ENCODE data around the gene RNFT2.
A peak's percentile ranks its signal among the peaks of the same experiment; 100 is the strongest.

RNFT2 gene

GRCh38 chr12:116737774-116738657 lies at the start of gene RNFT2, which contains the start of gene SPRING1:
Gene RNFT2, plus strand, starts transcription at chr12:116738315. Its CDS starts 2,183 bp downstream, at chr12:116740498.
Gene SPRING1, minus strand, starts transcription at chr12:116738069. Its CDS starts 169 bp downstream, at chr12:116737900.
- DNase-seq: peak; percentile 99

GRCh38 chr12:116689521-116689920 lies 48.6 kb upstream of the RNFT2 start:
- DNase-seq: no peak

- no peak for DNase-seq
These were observed 48.0 kb upstream of the RNFT2 start for GRCh38 chr12:116689979-116690744.

GRCh38 chr12:116691205-116691604 lies 46.9 kb upstream of the RNFT2 start:
- no peak for DNase-seq

GRCh38 chr12:116691636-116692035 lies 46.5 kb upstream of the RNFT2 start:
- DNase-seq: no peak

GRCh38 chr12:116692605-116693004 lies 45.5 kb upstream of the RNFT2 start:
- no peak for DNase-seq

- no peak for DNase-seq
These were observed 44.6 kb upstream of the RNFT2 start for GRCh38 chr12:116693286-116694227.

GRCh38 chr12:116694653-116695463 lies 43.3 kb upstream of the RNFT2 start:
- no peak for DNase-seq

- DNase-seq: no peak
These were observed 42.7 kb upstream of the RNFT2 start for GRCh38 chr12:116695464-116695725.

GRCh38 chr12:116697305-116697704 lies 40.8 kb upstream of the RNFT2 start:
- no peak for DNase-seq

- DNase-seq: no peak
These were observed 40.4 kb upstream of the RNFT2 start for GRCh38 chr12:116697716-116698115.

- DNase-seq: no peak
These were observed 40.0 kb upstream of the RNFT2 start for GRCh38 chr12:116698116-116698515.

GRCh38 chr12:116698554-116699075 lies 39.5 kb upstream of the RNFT2 start:
- DNase-seq: no peak

GRCh38 chr12:116700066-116700465 lies 38.0 kb upstream of the RNFT2 start:
- no peak for DNase-seq

- no peak for DNase-seq
These were observed 36.7 kb upstream of the RNFT2 start for GRCh38 chr12:116701432-116701831.

- peak; percentile 70 for DNase-seq
These were observed 34.8 kb upstream of the RNFT2 start for GRCh38 chr12:116703214-116703795.

- no peak for DNase-seq
These were observed 30.4 kb upstream of the RNFT2 start for GRCh38 chr12:116707751-116708150.

GRCh38 chr12:116708826-116709756 lies 29.0 kb upstream of the RNFT2 start:
- peak; percentile 54 for DNase-seq

- DNase-seq: no peak
These were observed 28.3 kb upstream of the RNFT2 start for GRCh38 chr12:116709768-116710167.
